ENCODE measurements around the gene DGKG.

DNA sequence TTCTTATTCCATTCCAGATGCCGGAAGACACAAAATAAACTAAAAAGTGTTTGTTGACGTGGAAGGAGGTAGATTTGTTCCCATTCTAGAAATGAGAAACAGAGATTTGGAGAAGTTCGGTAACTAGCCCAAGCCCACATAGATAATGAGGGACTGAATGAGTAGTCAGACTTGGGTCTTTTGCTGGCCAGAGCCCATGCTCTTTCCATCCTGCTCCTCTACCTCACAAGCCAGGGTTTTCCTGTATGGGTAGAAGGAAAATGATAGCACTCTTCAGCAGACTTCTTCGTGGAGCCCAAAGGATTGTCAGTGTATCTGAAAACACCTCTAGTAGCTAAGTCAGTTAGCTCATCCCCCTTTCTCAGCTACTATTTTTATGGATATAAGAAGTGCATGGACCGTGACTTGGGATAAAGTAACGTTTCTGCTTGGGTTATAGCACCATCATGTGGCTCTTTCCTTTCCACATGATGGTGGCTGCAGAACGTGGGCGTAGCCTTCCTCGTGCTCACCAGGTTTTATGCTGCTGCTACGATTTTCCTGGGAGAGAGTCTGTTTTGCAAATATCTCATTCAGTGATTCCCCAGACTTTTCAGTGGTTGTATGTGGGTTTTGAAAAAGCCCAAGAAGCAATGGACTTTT is 84.6 kb downstream of the DGKG start:
- TF ChIP-seq, protein P1, sequence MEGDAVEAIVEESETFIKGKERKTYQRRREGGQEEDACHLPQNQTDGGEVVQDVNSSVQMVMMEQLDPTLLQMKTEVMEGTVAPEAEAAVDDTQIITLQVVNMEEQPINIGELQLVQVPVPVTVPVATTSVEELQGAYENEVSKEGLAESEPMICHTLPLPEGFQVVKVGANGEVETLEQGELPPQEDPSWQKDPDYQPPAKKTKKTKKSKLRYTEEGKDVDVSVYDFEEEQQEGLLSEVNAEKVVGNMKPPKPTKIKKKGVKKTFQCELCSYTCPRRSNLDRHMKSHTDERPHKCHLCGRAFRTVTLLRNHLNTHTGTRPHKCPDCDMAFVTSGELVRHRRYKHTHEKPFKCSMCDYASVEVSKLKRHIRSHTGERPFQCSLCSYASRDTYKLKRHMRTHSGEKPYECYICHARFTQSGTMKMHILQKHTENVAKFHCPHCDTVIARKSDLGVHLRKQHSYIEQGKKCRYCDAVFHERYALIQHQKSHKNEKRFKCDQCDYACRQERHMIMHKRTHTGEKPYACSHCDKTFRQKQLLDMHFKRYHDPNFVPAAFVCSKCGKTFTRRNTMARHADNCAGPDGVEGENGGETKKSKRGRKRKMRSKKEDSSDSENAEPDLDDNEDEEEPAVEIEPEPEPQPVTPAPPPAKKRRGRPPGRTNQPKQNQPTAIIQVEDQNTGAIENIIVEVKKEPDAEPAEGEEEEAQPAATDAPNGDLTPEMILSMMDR (IDR thresholded peaks at IDR 0.05), result peak in 5 of 6 experiments; percentile 36 to 64 (median 48)
- no peak for TF ChIP-seq POLR2A (IDR thresholded peaks at IDR 0.05)
